KG1 (cell line): Measurements from ENCODE around the gene SPANXA1.
"Not testable (repeated sequence)": the region's sequence is repeated elsewhere in the genome, so short reads cannot be mapped to it uniquely, and the experiment has no call there.

Experiments
- DNase-seq: peaks from one replicate; lab custom pipeline; 2025; lab: John Stamatoyannopoulos, UW

The SPANXA1 gene, protein sequence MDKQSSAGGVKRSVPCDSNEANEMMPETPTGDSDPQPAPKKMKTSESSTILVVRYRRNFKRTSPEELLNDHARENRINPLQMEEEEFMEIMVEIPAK

DNA sequence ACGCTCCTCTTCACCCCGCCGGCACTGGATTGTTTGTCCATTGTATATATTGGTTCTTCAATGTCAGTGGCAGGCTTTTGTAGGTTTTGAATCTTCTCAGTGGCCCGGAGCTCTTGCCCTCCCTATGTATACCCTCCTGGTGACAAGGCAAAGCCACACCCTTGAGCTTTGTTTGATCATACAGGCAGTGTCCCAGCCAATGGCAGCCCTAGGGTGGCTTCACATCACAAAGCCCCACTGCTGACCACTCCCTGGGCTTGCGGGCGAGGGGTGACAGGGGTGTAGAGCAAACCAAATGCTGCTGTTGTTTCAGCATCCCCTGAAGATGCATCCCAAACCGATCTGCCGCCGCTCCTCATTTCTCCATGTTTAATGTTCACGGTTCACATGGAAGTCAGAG is at the start of gene SPANXA1:
Gene SPANXA1, minus strand, starts transcription at position 101 of the 400 bp plus-strand sequence. Its CDS starts 60 bp downstream, at position 41.
- DNase-seq, result not testable (repeated sequence)

DNA sequence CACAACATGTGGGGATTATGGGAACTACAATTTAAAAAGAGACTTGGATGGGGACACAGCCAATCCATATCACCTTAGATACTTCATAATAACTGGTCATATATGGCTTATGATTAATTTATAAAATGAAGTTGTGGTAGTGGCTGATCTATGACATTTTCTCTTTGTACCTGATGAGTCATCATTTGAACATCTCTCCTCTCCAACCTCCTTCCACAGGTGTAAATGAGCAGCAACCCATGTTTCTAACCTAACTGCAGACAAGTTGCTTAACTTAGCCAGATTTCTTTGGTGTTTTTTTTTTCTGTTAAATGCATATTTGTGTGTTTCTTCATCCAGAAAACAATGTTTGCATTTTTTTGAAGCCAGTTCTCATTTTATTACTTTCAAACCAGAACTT is 47.6 kb upstream of the SPANXA1 start:
- no peak for DNase-seq

DNA sequence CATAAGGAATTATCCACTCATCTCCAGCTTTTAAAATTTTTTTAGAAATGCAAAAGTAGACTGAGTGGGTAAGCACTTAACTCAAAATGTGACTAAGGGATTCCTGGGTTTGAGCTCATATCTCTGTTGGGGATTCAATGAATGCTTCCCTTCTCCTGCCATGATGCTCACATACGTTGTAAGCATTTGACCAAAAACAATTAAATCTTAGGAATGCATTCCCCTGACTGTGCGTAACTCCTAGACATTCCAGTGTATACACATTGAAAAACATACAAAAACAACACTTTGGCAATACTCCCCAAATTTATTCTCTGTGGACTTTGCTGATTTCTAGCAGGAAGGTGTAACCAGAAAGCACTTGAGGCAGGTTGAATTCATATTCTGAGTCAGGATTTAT is 34.8 kb upstream of the SPANXA1 start:
- no peak for DNase-seq

DNA sequence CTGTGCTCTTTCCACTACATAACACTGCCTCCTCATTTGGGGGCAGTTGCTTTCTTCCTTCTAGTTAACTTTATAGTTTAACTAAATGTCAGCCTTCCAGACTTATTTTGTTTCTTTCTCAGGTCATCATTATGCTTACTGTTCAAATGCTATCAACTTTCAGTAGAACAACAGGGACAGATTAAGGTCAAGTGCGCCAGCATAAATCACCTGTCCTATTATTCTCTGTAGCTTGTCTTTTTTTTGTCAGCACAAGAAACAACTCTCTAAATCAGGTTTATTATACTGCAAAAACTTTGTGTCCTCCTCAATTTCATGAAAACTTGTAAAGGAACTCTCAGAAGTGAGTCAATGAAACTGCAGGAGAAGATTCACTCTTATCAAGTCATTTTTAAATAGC is 24.6 kb upstream of the SPANXA1 start:
- no peak for DNase-seq

DNA sequence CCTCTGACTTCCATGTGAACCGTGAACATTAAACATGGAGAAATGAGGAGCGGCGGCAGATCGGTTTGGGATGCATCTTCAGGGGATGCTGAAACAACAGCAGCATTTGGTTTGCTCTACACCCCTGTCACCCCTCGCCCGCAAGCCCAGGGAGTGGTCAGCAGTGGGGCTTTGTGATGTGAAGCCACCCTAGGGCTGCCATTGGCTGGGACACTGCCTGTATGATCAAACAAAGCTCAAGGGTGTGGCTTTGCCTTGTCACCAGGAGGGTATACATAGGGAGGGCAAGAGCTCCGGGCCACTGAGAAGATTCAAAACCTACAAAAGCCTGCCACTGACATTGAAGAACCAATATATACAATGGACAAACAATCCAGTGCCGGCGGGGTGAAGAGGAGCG is 4.9 kb upstream of the SPANXA1 start, which contains the start of gene SPANXA2:
Gene SPANXA2, plus strand, starts transcription at position 301 of the 400 bp plus-strand sequence. Its CDS starts 60 bp downstream, at position 361.
- DNase-seq, result not testable (repeated sequence)

DNA sequence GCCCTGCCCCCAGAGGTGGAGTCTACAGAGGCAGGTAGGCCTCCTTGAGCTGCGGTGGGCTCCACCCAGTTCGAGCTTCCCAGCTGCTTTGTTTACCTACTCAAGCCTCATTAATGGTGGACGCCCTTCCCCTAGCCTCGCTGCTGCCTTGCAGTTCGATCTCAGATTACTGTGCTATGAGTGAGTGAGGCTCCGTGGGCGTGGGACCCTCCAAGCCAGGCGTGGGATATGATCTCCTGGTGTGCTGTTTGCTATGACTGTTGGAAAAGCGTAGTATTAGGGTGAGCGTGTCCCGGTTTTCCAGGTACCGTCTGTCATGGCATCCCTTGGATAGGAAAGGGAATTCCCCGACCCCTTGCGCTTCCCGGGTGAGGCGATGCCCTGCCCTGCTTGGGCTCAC is 42.0 kb downstream of the SPANXA1 start:
- not testable (repeated sequence) for DNase-seq
